TTC549 (cell line): Measurements from ENCODE around the gene ZMIZ1.

ENCODE experiments used
- FAIRE-seq: peaks from 2 replicates; lab custom pipeline; 2012; peaks lifted over from hg19 to GRCh38; lab: Jason Lieb, UNC

The ZMIZ1 gene

DNA sequence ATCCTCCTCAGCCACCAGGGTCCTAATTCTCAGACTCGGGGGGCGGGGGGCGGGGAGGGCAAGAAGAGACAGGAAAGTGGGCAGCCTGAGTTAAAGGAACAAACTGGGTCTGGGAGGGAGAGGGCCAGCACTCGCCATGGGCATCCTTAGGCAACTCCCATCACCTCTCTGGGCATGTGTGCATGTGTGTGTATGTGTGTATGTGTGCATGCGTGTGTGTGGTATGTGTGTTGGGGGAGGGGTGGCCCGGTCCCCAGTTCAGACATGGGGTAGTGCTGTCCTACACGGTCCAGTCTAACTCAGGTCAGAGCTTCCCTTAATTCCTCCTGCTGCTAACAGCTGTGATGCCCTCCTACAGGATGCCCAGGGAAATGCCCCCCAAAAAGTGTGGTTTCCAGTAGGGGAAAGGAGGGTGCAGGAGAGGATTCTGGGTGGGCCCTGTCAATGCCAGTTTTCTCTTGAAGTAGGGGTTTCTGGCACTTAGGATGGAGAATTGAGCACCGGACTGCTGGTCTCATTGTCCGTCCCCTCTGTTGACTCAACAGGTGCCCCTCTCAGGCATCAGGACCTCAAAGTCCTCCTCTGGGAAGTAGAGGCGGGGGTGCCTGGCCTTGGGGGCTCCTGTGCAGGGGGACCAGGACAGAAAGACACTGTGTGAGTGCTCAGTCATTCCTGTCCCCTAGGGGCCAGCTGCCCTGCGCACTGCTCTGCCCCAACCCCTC, 15.1 kb upstream of the ZMIZ1 start:
- FAIRE-seq = no peak

- FAIRE-seq = no peak
These were observed 14.3 kb upstream of the ZMIZ1 start for GRCh38 chr10:79054203-79055099.

- FAIRE-seq = no peak
These were observed 13.5 kb upstream of the ZMIZ1 start for GRCh38 chr10:79055100-79055782.

GRCh38 chr10:79055892-79056291, 12.9 kb upstream of the ZMIZ1 start:
- no peak for FAIRE-seq

DNA sequence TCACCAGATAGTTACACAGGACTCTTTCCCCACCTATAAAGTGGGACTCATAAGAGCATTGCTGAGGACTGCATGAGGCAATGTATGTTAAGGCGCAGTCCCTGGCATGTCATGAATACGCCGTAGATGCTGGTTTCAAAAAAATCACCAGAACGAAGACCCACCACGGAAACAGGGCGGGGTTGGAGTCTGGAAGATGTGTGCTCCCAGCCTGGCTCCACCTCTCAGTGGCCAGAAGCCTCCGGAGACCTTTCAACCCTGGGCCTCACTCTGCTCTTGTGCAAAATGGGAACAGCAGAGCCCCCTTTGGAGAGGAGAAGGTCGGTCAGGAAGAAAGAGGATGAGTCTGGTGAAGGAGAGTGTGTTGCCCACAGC, 12.4 kb upstream of the ZMIZ1 start:
- no peak for FAIRE-seq

- no peak for FAIRE-seq
These were observed 11.9 kb upstream of the ZMIZ1 start for GRCh38 chr10:79056736-79057391.

DNA sequence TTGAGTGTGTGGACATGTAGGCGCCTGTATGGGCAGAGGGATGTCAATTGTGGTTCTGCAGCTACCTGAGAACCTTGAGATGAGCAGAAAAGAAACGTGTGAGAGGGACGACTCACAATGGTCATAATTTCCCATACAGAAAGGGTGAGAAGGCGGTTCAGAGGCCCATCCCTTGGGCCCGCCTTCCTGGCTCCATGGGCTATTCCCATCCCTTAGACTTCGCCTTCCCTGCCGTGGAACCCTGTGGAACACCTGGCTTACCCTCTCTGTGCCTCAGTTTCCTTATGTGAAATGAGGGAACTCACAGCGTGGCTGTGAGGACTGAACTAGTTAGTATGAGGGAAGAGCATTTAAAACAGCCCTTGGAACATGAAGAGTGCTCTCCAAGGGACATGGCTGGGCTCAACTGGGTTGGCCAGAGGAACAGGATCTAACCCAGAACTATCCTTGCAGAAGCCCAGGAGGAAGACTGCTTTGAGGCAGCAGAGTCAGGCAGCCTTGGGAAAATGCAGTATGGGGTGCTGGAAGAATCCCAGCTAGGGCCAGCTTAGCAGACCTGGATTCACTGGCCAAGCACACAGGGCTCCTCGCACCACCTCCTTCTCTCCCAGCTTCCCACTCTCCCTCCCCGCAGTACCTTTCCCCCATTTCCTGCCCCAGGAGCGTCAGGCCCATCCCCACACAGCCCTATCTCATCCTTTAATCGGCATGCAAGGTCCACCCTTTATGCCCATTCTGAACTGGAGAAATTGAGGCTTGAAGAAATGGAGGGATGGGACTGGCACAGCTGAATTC, 11.1 kb upstream of the ZMIZ1 start:
- no peak for FAIRE-seq

GRCh38 chr10:79058899-79059841, 9.6 kb upstream of the ZMIZ1 start:
- FAIRE-seq = no peak

DNA sequence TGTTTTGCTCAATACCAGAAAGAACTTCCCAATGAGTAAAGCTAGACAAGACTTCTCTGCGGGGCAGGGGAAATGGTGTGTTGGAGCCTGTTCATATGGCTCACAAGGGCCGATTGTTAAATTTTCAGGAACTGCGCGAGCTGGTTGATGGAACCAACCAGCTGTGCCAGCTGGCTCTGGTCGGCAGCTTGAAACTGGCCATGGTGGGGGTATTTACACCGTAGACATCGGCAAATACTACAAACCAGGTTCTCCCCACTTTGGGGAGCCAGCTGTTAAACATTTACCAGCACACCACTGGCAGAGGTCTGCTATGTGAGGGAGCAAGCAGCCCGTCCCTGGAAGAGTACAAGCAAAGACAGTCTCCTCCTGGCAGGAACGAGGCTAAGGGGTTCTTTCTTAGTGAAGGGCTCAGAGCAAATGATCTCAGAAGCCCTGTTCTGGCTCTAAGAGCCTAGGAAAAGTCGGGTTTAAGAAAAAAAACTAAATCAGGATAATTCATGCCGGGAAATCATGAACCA, 8.8 kb upstream of the ZMIZ1 start:
- FAIRE-seq = no peak

DNA sequence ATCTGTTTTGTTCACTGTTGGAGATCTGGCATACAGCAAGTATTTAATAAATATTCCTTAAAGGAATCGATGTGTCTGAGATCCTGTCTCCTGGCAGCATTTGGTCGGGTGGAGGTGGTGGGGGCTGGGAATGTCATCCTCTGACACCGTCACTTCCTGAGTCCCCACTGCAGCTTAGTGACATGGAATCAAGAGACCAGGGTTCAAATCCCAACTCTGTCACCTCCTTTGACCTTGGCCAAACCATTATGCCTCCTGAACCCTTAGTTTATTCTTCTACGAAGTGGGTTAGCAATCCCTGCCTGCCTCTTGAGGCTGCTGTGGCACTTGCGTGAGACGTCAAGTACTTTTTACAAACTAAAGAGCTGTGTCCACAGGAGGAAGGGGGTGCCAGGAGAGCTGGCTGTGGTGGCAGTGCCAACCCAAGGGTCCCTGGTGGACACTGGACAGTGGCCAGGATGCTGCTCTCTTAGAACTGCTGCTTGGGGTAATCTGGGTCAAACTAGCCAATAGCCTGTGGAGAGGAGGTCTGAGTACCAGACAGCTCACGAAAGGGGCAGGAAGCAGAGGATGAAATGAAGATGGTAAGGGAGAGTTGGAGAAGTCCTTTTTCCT, 8.0 kb upstream of the ZMIZ1 start:
- no peak for FAIRE-seq

- FAIRE-seq = no peak
These were observed 7.1 kb upstream of the ZMIZ1 start for GRCh38 chr10:79061441-79062315.

DNA sequence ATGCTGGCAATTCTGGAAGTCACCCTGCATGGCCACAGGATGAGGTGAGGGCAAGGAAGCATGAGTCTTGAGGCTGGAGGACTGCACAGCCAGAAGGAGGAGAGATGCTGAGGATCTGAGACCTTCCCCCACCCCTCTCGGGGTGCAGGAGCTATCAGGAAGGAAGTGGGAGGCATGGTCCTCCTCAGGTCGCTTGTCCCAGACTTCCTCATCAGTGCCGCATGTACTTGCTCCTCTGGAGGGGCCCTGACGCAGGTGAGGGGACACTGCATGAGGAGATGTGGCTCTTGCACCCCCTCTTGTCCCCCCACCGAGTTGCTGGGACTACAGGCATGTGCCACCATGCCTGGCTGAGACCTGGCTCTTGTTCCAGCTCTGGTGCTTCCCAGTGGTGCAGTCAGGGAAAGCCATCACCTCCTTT, 5.7 kb upstream of the ZMIZ1 start:
- FAIRE-seq = no peak

- FAIRE-seq = no peak
These were observed 4.9 kb upstream of the ZMIZ1 start for GRCh38 chr10:79063661-79064492.

GRCh38 chr10:79065091-79065551, 3.6 kb upstream of the ZMIZ1 start:
- FAIRE-seq = no peak

DNA sequence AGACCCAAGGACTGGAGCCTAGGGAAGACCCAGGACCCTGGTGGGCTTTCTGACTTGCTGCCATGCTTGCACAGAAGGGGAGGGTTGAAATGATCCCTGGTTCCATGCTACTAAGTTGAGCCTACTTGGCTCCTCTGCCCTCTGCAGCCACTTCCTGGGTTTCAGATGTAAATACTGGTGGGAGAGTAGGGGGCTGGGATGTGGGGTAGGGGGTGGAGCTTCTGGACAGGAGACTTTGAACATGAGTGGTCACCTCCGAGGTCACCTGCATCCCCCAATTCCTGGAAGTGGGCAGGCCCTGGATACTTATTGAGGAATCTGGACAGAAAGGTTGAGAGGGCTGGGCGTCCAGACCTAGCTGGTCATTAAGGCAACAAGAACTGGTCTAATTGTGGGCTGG, 2.9 kb upstream of the ZMIZ1 start:
- no peak for FAIRE-seq

DNA sequence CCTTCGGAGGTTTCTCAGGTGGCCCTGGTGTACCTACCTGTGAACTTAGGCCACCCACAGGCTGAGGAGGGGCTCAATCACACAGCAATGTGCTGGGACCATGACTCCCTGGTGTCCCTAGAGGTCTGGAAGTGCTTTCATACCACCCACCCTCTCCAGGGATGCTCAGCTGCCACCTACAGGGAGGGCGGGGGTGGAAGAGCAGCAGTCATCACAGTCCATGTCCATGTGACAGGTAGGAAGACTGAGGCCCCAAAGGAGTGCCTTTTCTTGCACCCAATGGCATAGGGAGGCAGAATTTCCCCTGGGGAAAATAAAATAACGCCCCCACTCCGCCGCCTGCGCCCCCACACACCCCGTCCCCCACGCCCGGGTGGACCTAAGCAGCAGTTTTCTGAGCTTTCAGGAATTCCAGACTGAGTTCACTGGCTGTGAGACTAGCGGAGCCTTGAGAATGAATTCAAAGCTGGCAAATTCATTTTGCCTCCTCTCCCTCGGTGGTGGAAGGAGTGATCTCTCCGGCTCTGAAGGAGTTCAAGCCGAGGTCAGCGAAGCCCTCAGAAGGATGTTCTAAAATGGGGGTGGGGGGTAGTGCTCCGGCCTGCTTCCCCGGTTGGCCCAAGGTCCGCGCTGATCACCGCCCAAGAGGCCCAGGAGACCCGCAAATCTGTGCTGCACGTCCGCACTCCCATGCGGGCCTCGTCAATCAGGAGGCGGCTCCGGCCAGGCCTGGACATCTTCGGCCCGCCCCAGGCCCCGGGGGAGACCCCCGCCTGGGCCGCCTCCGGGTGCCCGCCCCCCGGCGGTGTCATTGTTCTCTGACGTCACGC, 2.1 kb upstream of the ZMIZ1 start:
- FAIRE-seq = no peak
